Measurements from ENCODE around the gene SOAT2.

The SOAT2 gene

GRCh38 chr12:53102883-53103807, at the start of gene SOAT2:
SOAT2 (plus strand) TSS chr12:53103486; CDS start chr12:53103578, 92 bp downstream.
- no peak for DNase-seq

GRCh38 chr12:53054112-53054878, 49.0 kb upstream of the SOAT2 start:
- peak; percentile 64 to 98 (median 95) for DNase-seq

GRCh38 chr12:53055471-53056266, 47.6 kb upstream of the SOAT2 start:
- no peak for DNase-seq

- peak in 3 of 58 donors; percentile 3 to 41 (median 13) for DNase-seq
These were observed 47.0 kb upstream of the SOAT2 start for GRCh38 chr12:53056296-53056695.

- no peak for DNase-seq
These were observed 46.4 kb upstream of the SOAT2 start for GRCh38 chr12:53056901-53057300.

GRCh38 chr12:53057816-53058500, 45.3 kb upstream of the SOAT2 start:
- DNase-seq, result no peak

GRCh38 chr12:53058674-53059433, 44.4 kb upstream of the SOAT2 start:
- DNase-seq, result no peak

- DNase-seq, result no peak
These were observed 43.7 kb upstream of the SOAT2 start for GRCh38 chr12:53059434-53060063.

- DNase-seq, result no peak
These were observed 43.1 kb upstream of the SOAT2 start for GRCh38 chr12:53060064-53060720.

GRCh38 chr12:53060721-53061276, 42.5 kb upstream of the SOAT2 start:
- no peak for DNase-seq

- no peak for DNase-seq
These were observed 41.8 kb upstream of the SOAT2 start for GRCh38 chr12:53061404-53062010.

- DNase-seq, result no peak
These were observed 41.0 kb upstream of the SOAT2 start for GRCh38 chr12:53062011-53062961.

GRCh38 chr12:53062977-53063707, 40.1 kb upstream of the SOAT2 start:
- no peak for DNase-seq

- DNase-seq, result no peak
These were observed 39.3 kb upstream of the SOAT2 start for GRCh38 chr12:53063708-53064612.

Data from anterior cingulate cortex (tissue), 58 donors.